HPDE6-E6E7 (cell line): Measurements from ENCODE around the gene DSCAML1.
A peak's percentile ranks its signal among the peaks of the same experiment; 100 is the strongest.

Source experiments
- DNase-seq: peaks from one replicate; pipeline ENCODE4 v3.0.0; 2011; ENCODE audit warnings: missing footprints; ENCODE audit errors: extremely low spot score

The DSCAML1 gene

DNA sequence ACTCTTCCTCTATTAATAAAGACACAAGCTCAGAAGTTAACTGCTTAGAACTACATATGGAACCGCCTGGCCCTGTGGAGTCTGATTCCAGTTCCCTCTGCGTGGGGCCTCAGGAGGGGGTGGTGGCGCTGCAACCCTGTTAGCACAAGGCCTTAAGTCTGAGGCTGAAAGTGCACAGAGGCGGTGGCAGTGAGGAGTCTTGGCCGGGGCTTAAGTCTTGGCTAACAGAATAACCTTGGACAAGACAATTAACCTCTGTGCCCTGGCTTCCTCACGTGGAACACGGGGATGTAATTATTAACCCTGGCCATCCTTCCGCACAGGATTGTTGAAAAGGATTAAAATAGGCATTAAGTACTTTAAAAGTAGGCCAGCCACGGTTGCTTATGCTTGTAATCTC, 277.8 kb downstream of the DSCAML1 start:
- DNase-seq: no peak

DNA sequence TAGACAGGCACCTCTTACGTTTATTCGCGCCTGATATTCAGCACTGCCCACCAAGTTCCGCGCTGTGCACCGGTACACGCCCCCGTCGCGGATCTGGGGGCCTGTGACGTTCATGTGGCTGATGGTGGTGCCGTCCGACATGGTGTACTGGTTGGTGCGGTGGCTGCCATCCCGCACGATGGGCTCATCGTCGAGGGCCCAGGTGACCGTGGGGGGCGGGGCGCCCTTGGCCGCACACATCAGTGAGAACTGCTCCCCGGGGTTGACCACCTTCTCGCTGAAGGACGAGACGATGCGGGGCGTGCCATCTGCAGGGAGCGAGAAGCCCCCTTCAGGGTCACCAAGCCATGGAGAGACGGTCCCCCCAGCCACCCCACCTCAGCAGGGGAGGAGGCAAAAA, 278.6 kb downstream of the DSCAML1 start:
- no peak for DNase-seq

DNA sequence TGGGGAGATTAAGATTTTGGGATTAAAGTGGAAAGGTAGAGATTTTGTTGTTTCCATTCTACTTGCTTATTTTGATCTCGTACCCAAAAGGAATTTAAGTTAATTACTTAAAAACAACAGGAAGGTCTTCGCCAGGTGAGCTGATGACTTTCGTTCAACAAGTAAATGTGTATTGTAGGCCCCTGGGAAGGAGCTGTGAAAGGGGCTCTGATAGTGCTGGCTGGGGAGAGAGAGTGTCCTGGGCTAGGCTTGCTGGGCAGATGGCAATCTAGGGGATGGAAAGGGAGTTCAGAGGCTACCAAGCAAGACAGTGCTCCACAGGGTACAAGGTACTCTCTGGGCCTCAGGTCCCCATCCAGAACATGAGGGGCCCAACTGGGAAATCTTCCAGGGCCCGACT, 279.9 kb downstream of the DSCAML1 start:
- DNase-seq: no peak

DNA sequence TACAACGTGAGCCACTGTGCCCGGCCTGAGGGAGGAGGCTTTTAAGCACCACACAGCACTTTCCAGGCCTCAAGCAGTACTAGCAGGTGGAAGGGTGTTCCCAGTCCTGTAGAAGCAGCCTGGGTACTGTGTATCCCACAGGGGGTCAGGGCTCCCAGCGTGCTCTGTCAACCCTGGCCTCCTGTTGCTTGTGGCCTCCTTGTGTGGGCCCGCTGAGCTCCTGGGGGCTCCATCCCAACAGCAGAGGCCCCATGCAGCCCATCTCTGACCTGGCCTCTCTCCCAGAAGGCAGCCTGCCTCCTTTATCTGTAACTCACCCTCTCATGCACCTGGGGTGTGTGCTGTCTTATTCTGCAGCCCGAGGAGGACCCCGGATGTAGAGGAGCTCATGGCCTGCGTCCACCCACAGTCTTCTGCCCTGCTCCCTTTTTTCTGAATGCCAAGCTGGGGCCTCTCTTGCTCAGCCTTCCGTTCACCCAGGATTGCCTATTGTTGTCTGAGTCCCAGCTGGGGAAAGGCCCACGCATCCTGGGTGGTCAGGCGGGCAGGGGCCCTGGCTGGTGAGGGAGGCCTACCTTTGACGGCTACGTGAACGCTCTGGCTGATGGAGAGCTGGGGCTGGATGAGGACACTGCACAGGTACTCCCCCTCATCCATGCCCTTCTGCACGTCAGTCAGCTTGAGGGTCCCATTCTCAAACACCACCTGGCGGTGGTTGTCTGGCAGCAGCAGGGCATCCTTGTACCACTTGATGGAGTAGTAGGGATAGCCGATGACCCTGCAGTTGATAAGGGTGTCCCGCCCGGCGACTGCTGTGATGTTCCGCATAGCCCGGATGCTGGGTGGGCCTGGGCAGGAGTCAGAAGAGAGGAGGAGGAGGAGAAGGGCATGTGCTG, 280.9 kb downstream of the DSCAML1 start:
- no peak for DNase-seq

DNA sequence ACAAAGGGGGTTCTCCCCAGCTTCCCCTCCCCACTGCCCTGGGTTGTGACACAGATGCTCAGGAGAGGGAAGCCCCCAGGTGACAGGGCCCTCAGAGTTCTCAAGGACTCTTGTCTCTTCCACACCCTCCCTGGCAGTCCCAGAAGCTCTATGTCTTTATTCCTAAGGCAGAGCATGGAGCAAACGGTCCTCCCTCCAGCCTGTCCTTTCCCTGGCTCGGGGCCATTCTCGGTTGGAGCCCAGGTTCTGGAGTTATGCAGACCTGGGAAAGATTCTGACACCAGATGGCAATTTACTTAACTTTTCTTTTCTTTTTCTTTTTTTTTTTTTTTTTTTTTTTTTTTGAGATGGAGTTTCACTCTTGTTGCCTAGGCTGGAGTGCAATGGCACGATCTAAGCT, 282.8 kb downstream of the DSCAML1 start:
- DNase-seq: no peak

DNA sequence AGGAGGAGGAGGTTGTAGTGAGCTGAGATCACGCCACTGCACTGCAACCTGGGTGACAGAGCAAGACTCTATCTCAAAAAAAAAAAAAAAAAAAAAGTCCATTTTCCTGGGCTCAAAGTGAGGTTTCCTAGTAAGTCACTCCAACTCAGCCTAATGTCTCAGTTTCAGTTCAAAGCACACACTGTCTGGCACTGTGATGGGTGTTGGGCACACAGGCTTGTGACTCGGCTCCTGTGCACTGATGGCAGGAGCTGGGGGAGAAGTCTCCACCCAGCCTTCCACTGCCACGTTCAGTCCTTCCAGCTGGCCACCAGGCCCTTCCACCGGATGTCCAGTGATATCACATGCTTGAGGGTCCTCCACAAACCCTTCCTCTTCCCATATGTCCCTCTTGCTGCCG, 283.4 kb downstream of the DSCAML1 start:
- DNase-seq: no peak

GRCh38 chr11:117511931-117512539, 285.0 kb downstream of the DSCAML1 start:
- no peak for DNase-seq

DNA sequence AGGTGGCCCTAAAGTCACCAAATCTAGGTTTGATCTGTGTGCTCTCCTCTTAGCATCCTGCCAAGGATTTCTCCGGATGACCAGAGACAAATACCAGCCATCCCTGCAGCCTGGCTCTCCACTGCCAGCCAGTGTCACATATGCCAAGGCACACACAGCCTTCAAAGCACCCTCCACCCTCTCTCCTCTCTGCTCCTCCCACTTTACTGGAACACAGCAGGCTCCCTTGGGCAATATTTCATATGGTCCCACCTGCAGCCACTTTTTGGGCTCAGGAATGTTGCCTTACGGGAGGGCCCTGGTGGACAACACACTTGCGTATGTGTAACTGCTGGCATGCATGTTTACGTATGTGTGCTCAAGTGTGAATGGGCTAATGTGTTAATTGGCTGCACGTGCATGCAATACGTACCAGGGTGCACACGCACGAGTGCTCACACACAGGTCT, 285.5 kb downstream of the DSCAML1 start:
- DNase-seq: no peak

DNA sequence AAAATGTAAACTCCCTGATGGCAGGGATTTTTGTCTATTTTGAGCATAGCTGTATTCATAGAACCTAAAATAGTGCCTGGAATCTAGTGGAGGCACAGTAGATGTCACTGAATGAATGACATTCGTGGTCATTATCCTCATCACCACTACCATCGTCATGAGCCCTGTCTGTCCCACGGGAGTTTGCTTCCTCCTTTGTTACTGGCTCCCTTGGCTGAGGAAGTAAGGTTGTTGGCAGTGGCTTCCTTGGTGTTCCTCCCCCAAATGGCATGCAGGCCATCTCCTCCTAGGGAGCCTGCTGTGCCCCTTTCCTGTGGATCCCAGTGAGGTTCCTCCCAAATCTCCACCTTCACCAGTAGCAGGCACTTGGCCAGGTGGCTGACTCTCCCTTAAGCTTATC, 286.4 kb downstream of the DSCAML1 start:
- no peak for DNase-seq

GRCh38 chr11:117509543-117509942, 287.5 kb downstream of the DSCAML1 start:
- DNase-seq: no peak

- no peak for DNase-seq
Measured at GRCh38 chr11:117506971-117507370, 290.0 kb downstream of the DSCAML1 start.

DNA sequence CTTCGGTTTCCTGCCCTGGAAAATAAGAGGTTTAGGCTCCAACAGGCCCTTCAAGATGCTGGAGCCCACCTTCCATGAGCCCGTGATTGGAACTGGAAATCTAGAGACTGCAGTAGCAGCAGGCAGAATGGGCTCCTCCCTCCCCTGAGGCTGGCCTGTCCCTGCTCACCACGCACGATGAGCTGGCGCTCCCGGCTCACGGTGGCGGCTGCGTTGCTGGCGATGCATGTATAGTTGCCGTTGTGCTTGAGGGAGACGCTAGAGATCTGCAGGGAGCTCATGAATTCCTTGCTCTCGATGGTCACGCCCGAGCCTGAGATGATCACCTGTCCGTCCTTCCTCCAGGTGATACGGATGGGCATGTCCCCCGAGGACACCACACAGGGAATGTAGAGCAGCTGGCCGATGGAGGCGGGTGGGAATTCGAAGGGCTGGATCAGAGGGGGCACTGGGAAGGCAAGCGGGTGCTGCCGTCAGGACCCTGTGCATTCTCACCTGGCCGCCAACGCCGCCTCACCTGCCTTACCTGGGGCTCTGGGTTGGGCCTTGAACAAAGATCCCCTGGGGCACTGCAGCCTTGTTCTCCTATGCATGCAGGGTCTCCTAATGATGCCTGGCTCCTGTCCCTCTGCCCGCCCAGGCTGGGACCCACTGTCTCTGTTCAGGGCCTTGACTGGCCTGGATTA, 291.6 kb downstream of the DSCAML1 start:
- no peak for DNase-seq

GRCh38 chr11:117502779-117503100, 294.3 kb downstream of the DSCAML1 start:
- no peak for DNase-seq

DNA sequence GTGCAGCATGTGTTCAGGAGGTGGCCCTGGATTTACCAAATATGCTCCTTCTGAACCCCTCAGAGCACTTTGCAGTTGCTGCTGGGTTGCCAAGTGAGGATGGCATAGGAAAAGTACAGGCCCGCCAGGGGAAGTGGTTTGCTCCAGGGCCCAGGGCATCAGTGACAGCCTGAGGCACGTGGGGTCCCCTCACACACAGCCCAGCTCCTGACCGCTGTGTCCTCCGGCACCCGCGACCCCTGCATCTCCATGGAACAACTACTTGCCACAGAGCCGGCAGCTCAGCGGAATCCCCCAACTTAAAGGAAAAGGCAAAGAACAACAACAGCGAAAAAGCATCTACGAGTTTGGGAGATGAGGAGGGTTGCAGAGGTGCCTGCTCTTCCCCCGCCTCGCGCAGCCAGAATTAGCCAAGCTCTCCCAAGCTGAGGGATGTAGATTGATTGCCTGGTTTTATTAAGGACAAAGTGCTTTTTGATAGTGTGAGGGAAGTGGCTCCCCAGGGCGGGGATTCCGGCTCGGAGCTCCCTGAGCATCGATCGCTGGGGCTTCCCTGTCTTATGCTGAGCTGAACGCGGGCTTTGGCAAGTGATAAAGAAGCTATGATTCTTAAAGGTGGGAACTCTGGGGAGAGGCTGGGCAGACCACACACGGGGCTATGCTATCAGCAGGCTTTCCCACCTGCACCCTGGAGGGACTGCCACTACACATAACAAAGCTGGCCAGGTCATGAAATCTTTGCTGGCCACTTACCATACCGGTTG, 294.8 kb downstream of the DSCAML1 start:
- DNase-seq: no peak

GRCh38 chr11:117501237-117501898, 295.6 kb downstream of the DSCAML1 start:
- no peak for DNase-seq

GRCh38 chr11:117498791-117499190, 298.2 kb downstream of the DSCAML1 start:
- no peak for DNase-seq

GRCh38 chr11:117497206-117497951, 299.6 kb downstream of the DSCAML1 start:
- no peak for DNase-seq

- DNase-seq: peak; percentile 5
Measured at GRCh38 chr11:117495357-117495756, 301.7 kb downstream of the DSCAML1 start.

GRCh38 chr11:117492578-117493251, 304.3 kb downstream of the DSCAML1 start:
- DNase-seq: no peak

DNA sequence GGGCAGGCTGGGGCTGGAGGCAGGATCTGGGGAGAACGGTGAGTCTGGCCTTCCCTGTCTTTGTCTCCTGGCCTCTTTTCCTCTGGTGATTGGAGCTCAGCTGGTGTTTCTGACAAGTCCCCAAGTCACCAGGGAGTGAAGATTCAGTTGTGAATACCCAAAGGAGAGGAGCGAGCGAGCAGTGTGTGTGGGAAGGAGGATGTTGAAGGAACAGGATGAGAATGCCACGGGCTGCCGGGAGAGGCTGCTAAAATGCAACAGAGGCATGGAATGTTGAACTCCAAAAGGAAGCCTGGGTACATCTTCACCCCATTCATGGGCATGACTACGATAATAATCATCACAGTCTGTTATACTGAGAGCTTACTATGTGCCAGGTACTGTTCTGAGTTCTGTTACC, 306.1 kb downstream of the DSCAML1 start:
- DNase-seq: no peak
